Retinal pigment epithelial cell (primary cell): Measurements from ENCODE around the gene SRD5A1.
"Not testable (repeated sequence)": the region's sequence is repeated elsewhere in the genome, so short reads cannot be mapped to it uniquely, and the experiment has no call there.

ENCODE experiments used
- DNase-seq: peaks from one replicate; pipeline ENCODE4 v3.0.0-alpha.2; 2010; ENCODE audit warnings: low read depth
- H3K4me3 ChIP-seq: 2 replicates; pipeline ENCODE4 v1.5.1; 2011; ENCODE audit warnings: mild to moderate bottlenecking, low read length, control low read depth, moderate library complexity
- TF ChIP-seq, protein P1 (sequence below): conservative IDR thresholded peaks from 2 replicates; pipeline ENCODE4 v1.5.1; 2011; ENCODE audit warnings: low read depth, low read length, control low read depth, inconsistent platforms

The SRD5A1 gene

DNA sequence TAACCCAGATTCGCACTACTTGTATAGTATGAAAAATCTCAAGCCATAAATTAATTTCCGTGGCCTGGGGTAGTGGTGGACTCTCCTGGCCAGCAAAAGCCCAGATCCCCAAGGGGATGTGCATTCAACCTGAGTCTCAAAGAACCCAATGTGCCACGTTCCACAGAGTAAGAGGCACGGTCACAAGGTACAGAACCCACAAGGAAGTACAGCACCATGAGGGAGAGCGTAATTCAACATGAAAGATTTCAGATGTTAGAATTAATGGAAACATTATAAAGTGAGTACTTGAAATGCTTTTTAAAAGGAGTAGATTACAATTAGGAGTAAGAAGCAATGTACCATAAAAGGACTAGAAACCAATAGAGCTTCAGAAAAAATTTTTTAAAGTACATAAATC, 23.4 kb downstream of the SRD5A1 start:
- DNase-seq: no peak
- TF ChIP-seq, protein P1, sequence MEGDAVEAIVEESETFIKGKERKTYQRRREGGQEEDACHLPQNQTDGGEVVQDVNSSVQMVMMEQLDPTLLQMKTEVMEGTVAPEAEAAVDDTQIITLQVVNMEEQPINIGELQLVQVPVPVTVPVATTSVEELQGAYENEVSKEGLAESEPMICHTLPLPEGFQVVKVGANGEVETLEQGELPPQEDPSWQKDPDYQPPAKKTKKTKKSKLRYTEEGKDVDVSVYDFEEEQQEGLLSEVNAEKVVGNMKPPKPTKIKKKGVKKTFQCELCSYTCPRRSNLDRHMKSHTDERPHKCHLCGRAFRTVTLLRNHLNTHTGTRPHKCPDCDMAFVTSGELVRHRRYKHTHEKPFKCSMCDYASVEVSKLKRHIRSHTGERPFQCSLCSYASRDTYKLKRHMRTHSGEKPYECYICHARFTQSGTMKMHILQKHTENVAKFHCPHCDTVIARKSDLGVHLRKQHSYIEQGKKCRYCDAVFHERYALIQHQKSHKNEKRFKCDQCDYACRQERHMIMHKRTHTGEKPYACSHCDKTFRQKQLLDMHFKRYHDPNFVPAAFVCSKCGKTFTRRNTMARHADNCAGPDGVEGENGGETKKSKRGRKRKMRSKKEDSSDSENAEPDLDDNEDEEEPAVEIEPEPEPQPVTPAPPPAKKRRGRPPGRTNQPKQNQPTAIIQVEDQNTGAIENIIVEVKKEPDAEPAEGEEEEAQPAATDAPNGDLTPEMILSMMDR: no peak
- H3K4me3 ChIP-seq: no peak overlapping the region

- DNase-seq: no peak
- TF ChIP-seq, protein P1: no peak
- H3K4me3 ChIP-seq: no peak overlapping the region
These were observed 26.9 kb downstream of the SRD5A1 start for GRCh38 chr5:6659941-6660684.

DNA sequence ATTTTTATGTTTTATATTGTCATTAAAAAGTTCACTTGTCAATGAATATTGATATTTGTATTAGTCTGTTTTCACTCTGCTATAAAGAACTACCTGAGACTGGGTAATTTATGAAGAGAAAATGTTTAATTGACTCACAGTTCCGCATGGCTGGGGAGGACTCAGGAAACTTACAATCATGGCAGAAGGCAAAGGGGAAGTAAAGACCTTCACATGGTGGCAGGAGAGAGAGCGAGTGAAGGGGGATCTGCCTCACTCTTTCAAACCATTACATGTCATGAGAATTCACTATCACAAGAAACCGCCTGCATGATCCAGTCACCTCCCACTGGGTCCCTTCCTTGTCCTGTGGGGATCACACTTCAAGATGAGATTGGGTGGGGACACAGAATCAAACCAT, 27.4 kb downstream of the SRD5A1 start:
- no peak for DNase-seq
- no peak overlapping the region for H3K4me3 ChIP-seq
- TF ChIP-seq, protein P1: no peak

GRCh38 chr5:6666762-6667161, 33.5 kb downstream of the SRD5A1 start:
- H3K4me3 ChIP-seq: no peak overlapping the region
- TF ChIP-seq, protein P1: no peak
- DNase-seq: no peak

DNA sequence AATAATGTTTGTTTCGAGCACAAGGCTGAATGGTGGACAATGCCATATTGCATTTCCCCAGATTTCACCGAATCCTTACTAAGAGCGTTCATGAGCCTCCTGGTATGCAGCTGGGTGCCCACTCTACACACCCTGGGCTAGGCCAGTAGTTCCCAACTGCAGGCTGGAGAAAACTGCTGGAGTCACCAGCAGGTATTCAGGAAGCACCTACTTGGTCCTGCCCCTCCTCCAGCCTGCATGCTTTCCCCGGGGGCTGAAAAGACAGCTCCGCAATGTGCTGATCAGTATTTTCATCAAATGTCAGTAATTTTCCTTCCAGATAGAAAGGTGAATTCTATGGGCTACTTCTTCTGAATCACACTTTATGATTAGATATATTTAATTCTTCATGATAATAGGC, 34.4 kb downstream of the SRD5A1 start:
- no peak for DNase-seq
- TF ChIP-seq, protein P1: no peak
- no peak overlapping the region for H3K4me3 ChIP-seq

DNA sequence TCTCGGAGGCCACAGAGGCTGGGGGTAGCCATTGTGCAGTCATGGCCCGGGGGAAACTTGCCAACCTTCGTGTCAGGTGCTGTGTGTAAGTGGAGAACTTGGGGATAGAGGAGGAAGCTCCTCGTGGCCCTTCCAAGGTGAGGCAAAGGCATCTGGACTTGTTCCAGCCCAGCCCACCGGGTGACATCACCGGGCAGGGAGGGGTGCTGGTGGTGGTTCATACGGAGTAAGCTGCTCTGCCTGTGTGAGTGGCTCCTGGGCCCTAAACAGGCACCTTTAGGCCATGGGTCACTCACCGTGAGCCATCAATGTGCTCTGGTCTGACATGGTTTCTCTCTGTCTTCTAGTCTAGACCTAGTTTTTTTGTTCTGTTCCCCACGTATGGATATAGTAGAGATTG, 35.5 kb downstream of the SRD5A1 start:
- DNase-seq, H3K4me3 ChIP-seq: not testable (repeated sequence)

GRCh38 chr5:6673031-6673430, 39.8 kb downstream of the SRD5A1 start:
- no peak for DNase-seq
- TF ChIP-seq, protein P1: no peak
- no peak overlapping the region for H3K4me3 ChIP-seq
